ENCODE results near the gene CCT7. TPM values are rescaled to one million over a fixed set of nuclear protein-coding genes. Genes with fewer than 3 reads are reported as not detected.
"Not testable (repeated sequence)": the region's sequence is repeated elsewhere in the genome, so short reads cannot be mapped to it uniquely, and the experiment has no call there.

The CCT7 gene
- polyA plus RNA-seq = 169 TPM
- long read RNA-seq, donor 1, transcript CCT7-201 (12 exons, 1,916 nt) = major isoform, 21 of 60 reads
- long read RNA-seq, donor 1, partial matches to known transcripts = 38 of 60 reads
- long read RNA-seq, donor 1, other reads (novel, unspliced or antisense) = 0 of 60 reads
- long read RNA-seq, donor 2, transcript CCT7-201 (12 exons, 1,916 nt) = major isoform, 56 of 167 reads
- long read RNA-seq, donor 2, partial matches to known transcripts = 108 of 167 reads
- long read RNA-seq, donor 2, other reads (novel, unspliced or antisense) = 0 of 167 reads
- long read RNA-seq, donor 3 = 0 reads
- long read RNA-seq, donor 4, partial matches to known transcripts = 5 of 9 reads
- long read RNA-seq, donor 4, other reads (novel, unspliced or antisense) = 0 of 9 reads
- long read RNA-seq, donor 5, transcript CCT7-201 (12 exons, 1,916 nt) = major isoform, 19 of 47 reads
- long read RNA-seq, donor 5, partial matches to known transcripts = 27 of 47 reads
- long read RNA-seq, donor 5, other reads (novel, unspliced or antisense) = 0 of 47 reads
- long read RNA-seq, donor 6, transcript CCT7-201 (12 exons, 1,916 nt) = major isoform, 44 of 121 reads
- long read RNA-seq, donor 6, partial matches to known transcripts = 76 of 121 reads
- long read RNA-seq, donor 6, other reads (novel, unspliced or antisense) = 0 of 121 reads
- long read RNA-seq, donor 7, transcript CCT7-201 (12 exons, 1,916 nt) = major isoform, 25 of 71 reads
- long read RNA-seq, donor 7, partial matches to known transcripts = 44 of 71 reads
- long read RNA-seq, donor 7, other reads (novel, unspliced or antisense) = 0 of 71 reads
- long read RNA-seq, donor 8, transcript CCT7-211 (4 exons, 527 nt) = minor isoform, 6 of 122 reads
- long read RNA-seq, donor 8, transcript CCT7-201 (12 exons, 1,916 nt) = major isoform, 55 of 122 reads
- long read RNA-seq, donor 8, partial matches to known transcripts = 58 of 122 reads
- long read RNA-seq, donor 8, other reads (novel, unspliced or antisense) = 0 of 122 reads
- long read RNA-seq, donor 9, transcript CCT7-201 (12 exons, 1,916 nt) = major isoform, 51 of 161 reads
- long read RNA-seq, donor 9, transcript CCT7-211 (4 exons, 527 nt) = minor isoform, 5 of 161 reads
- long read RNA-seq, donor 9, partial matches to known transcripts = 104 of 161 reads
- long read RNA-seq, donor 9, other reads (novel, unspliced or antisense) = 0 of 161 reads
- long read RNA-seq, donor 10, transcript CCT7-201 (12 exons, 1,916 nt) = major isoform, 40 of 114 reads
- long read RNA-seq, donor 10, partial matches to known transcripts = 70 of 114 reads
- long read RNA-seq, donor 10, other reads (novel, unspliced or antisense) = 0 of 114 reads
- long read RNA-seq, donor 11, transcript CCT7-201 (12 exons, 1,916 nt) = major isoform, 38 of 46 reads
- long read RNA-seq, donor 11, partial matches to known transcripts = 6 of 46 reads
- long read RNA-seq, donor 11, other reads (novel, unspliced or antisense) = 0 of 46 reads

- no CpG with 5 or more reads among the region's 69 CpGs for WGBS (ENCODE audit: insufficient coverage, low lambda C conversion rate)
- no peaks in the 10 kb centered on the region for H3K27me3 ChIP-seq (ENCODE audit: control insufficient read depth, insufficient read depth, low read length)
- H3K36me3 ChIP-seq (ENCODE audit: control insufficient read depth, insufficient read depth, low read length) = peaks cover 8% of the 10 kb centered on the region
- H3K4me3 ChIP-seq (ENCODE audit: low read length) = peak within 1 kb of the TSS; percentile 97
- H3K27ac ChIP-seq (ENCODE audit: low read length) = peak within 1 kb of the TSS; percentile 96
- H3K9me3 ChIP-seq (ENCODE audit: control insufficient read depth, low read depth, low read length) = no peaks in the 10 kb centered on the region
- peaks cover 8% of the 10 kb centered on the region for H3K4me1 ChIP-seq (ENCODE audit: control insufficient read depth, insufficient read depth, low read length)
- DNase-seq = peak; percentile 88 to 95
Measured at GRCh38 chr2:73233932-73234832, at the start of gene CCT7. Gene CCT7 (plus strand): TSS chr2:73234308. CDS start chr2:73234379, 71 bp downstream.

GRCh38 chr2:73185965-73186364, 48.1 kb upstream of the CCT7 start:
- Histone ChIP-seq H3K36me3 (ENCODE audit: control insufficient read depth, insufficient read depth, low read length) (no peaks in the 10 kb centered on the region), H3K27me3 (ENCODE audit: control insufficient read depth, insufficient read depth, low read length) (no peaks in the 10 kb centered on the region), H3K27ac (ENCODE audit: low read length) (no peak overlapping the region), H3K9me3 (ENCODE audit: control insufficient read depth, low read depth, low read length) (no peaks in the 10 kb centered on the region), H3K4me3 (ENCODE audit: low read length) (no peak overlapping the region), H3K4me1 (ENCODE audit: control insufficient read depth, insufficient read depth, low read length) (peaks cover 4% of the 10 kb centered on the region)
- WGBS (ENCODE audit: insufficient coverage, low lambda C conversion rate) = no CpG with 5 or more reads among the region's 2 CpGs
- DNase-seq = no peak

GRCh38 chr2:73187549-73187948, 46.6 kb upstream of the CCT7 start:
- DNase-seq = no peak
- Histone ChIP-seq H3K27ac (ENCODE audit: low read length) (no peak overlapping the region), H3K4me3 (ENCODE audit: low read length) (no peak overlapping the region), H3K4me1 (ENCODE audit: control insufficient read depth, insufficient read depth, low read length) (peaks cover 14% of the 10 kb centered on the region), H3K36me3 (ENCODE audit: control insufficient read depth, insufficient read depth, low read length) (no peaks in the 10 kb centered on the region), H3K27me3 (ENCODE audit: control insufficient read depth, insufficient read depth, low read length) (no peaks in the 10 kb centered on the region), H3K9me3 (ENCODE audit: control insufficient read depth, low read depth, low read length) (no peaks in the 10 kb centered on the region)
- WGBS (ENCODE audit: insufficient coverage, low lambda C conversion rate) = no CpG with 5 or more reads among the region's 2 CpGs

- no peak for DNase-seq
- peaks cover 10% of the 10 kb centered on the region for H3K4me1 ChIP-seq (ENCODE audit: control insufficient read depth, insufficient read depth, low read length)
- no peaks in the 10 kb centered on the region for H3K9me3 ChIP-seq (ENCODE audit: control insufficient read depth, low read depth, low read length)
- no peaks in the 10 kb centered on the region for H3K36me3 ChIP-seq (ENCODE audit: control insufficient read depth, insufficient read depth, low read length)
- no peak overlapping the region for H3K27ac ChIP-seq (ENCODE audit: low read length)
- H3K27me3 ChIP-seq (ENCODE audit: control insufficient read depth, insufficient read depth, low read length) = peaks cover 18% of the 10 kb centered on the region
- no peak overlapping the region for H3K4me3 ChIP-seq (ENCODE audit: low read length)
Measured at GRCh38 chr2:73197579-73197978, 36.5 kb upstream of the CCT7 start.

GRCh38 chr2:73200281-73200680, 33.8 kb upstream of the CCT7 start:
- not testable (repeated sequence) for H3K9me3 ChIP-seq (ENCODE audit: control insufficient read depth, low read depth, low read length); H3K27ac ChIP-seq (ENCODE audit: low read length); DNase-seq; H3K36me3 ChIP-seq (ENCODE audit: control insufficient read depth, insufficient read depth, low read length); H3K4me1 ChIP-seq (ENCODE audit: control insufficient read depth, insufficient read depth, low read length); H3K4me3 ChIP-seq (ENCODE audit: low read length)
- WGBS (ENCODE audit: insufficient coverage, low lambda C conversion rate) = no CpG with 5 or more reads among the region's 10 CpGs
- peaks cover 42% of the 10 kb centered on the region for H3K27me3 ChIP-seq (ENCODE audit: control insufficient read depth, insufficient read depth, low read length)

GRCh38 chr2:73202156-73203054, 31.7 kb upstream of the CCT7 start, which contains the start of gene NOTO:
Gene NOTO (plus strand): TSS chr2:73202574. CDS start chr2:73202667, 93 bp downstream.
- H3K27ac ChIP-seq (ENCODE audit: low read length) = no peak within 1 kb of the TSS
- H3K36me3 ChIP-seq (ENCODE audit: control insufficient read depth, insufficient read depth, low read length) = no peaks in the 10 kb centered on the region
- WGBS (ENCODE audit: insufficient coverage, low lambda C conversion rate) = no CpG with 5 or more reads among the region's 87 CpGs
- H3K9me3 ChIP-seq (ENCODE audit: control insufficient read depth, low read depth, low read length) = peaks cover 3% of the 10 kb centered on the region
- peaks cover 6% of the 10 kb centered on the region for H3K4me1 ChIP-seq (ENCODE audit: control insufficient read depth, insufficient read depth, low read length)
- peak within 1 kb of the TSS; percentile 4 for H3K4me3 ChIP-seq (ENCODE audit: low read length)
- H3K27me3 ChIP-seq (ENCODE audit: control insufficient read depth, insufficient read depth, low read length) = peaks cover 48% of the 10 kb centered on the region
- peak in 1 of 2 donors; percentile 20 for DNase-seq

GRCh38 chr2:73203055-73203681, 30.9 kb upstream of the CCT7 start:
- H3K4me3 ChIP-seq (ENCODE audit: low read length) = peak overlapping the region; percentile 4

GRCh38 chr2:73205611-73206010, 28.5 kb upstream of the CCT7 start:
- no CpG with 5 or more reads among the region's 6 CpGs for WGBS (ENCODE audit: insufficient coverage, low lambda C conversion rate)
- peaks cover 48% of the 10 kb centered on the region for H3K27me3 ChIP-seq (ENCODE audit: control insufficient read depth, insufficient read depth, low read length)
- no peak overlapping the region for H3K4me3 ChIP-seq (ENCODE audit: low read length)

More at GRCh38 chr2:73203055-73203681, 30.9 kb upstream of the CCT7 start:
- H3K27ac ChIP-seq (ENCODE audit: low read length) = no peak overlapping the region
- no peaks in the 10 kb centered on the region for H3K36me3 ChIP-seq (ENCODE audit: control insufficient read depth, insufficient read depth, low read length)
- peak in 1 of 2 donors; percentile 30 for DNase-seq
- peaks cover 3% of the 10 kb centered on the region for H3K9me3 ChIP-seq (ENCODE audit: control insufficient read depth, low read depth, low read length)
- H3K27me3 ChIP-seq (ENCODE audit: control insufficient read depth, insufficient read depth, low read length) = peaks cover 48% of the 10 kb centered on the region
- H3K4me1 ChIP-seq (ENCODE audit: control insufficient read depth, insufficient read depth, low read length) = peaks cover 6% of the 10 kb centered on the region
- no CpG with 5 or more reads among the region's 44 CpGs for WGBS (ENCODE audit: insufficient coverage, low lambda C conversion rate)

More at GRCh38 chr2:73205611-73206010, 28.5 kb upstream of the CCT7 start:
- Histone ChIP-seq H3K9me3 (ENCODE audit: control insufficient read depth, low read depth, low read length) (peaks cover 3% of the 10 kb centered on the region), H3K36me3 (ENCODE audit: control insufficient read depth, insufficient read depth, low read length) (no peaks in the 10 kb centered on the region), H3K27ac (ENCODE audit: low read length) (no peak overlapping the region), H3K4me1 (ENCODE audit: control insufficient read depth, insufficient read depth, low read length) (peaks cover 6% of the 10 kb centered on the region)
- DNase-seq = no peak
